Neural progenitor cell (in vitro differentiated cells): ENCODE measurements around the gene SNX30. TPM values are rescaled to one million over a fixed set of nuclear protein-coding genes. Genes with fewer than 3 reads are reported as not detected.

Experiments
- DNase-seq: peaks from one replicate; pipeline ENCODE4 v3.0.0-alpha.2; 2016; ENCODE audit warnings: low spot score
- H2AFZ ChIP-seq: fragments of 200-600 bp; sonication (generic); replicated peaks from 2 replicates; pipeline ENCODE4 v1.6.1; 2016; ENCODE audit warnings: antibody characterized with exemption
- H3F3A ChIP-seq: fragments of 200-600 bp; sonication (generic); 2 replicates; pipeline ENCODE4 v1.6.1; 2016; ENCODE audit warnings: antibody characterized with exemption, low read depth
- H3K27ac ChIP-seq: fragments of 200-600 bp; sonication (generic); 2 replicates; pipeline ENCODE4 v1.5.1; 2016; ENCODE audit warnings: mild to moderate bottlenecking
- H3K27me3 ChIP-seq: fragments of 200-600 bp; sonication (generic); 2 replicates; pipeline ENCODE4 v1.6.1; 2016; ENCODE audit warnings: mild to moderate bottlenecking, moderate library complexity
- H3K36me3 ChIP-seq: fragments of 200-600 bp; sonication (generic); 2 replicates; pipeline ENCODE4 v1.5.1; 2016
- H3K4me1 ChIP-seq: fragments of 200-600 bp; sonication (generic); 2 replicates; pipeline ENCODE4 v1.6.1; 2016; ENCODE audit warnings: mixed run types
- H3K4me2 ChIP-seq: fragments of 200-600 bp; sonication (generic); 2 replicates; pipeline ENCODE4 v1.6.1; 2016
- H3K4me3 ChIP-seq: fragments of 200-600 bp; sonication (generic); 2 replicates; pipeline ENCODE4 v1.5.1; 2016
- H3K79me2 ChIP-seq: fragments of 200-600 bp; sonication (generic); 2 replicates; pipeline ENCODE4 v1.6.1; 2016; ENCODE audit warnings: low read depth
- H3K9ac ChIP-seq: fragments of 200-600 bp; sonication (generic); 2 replicates; pipeline ENCODE4 v1.6.1; 2016
- H3K9me3 ChIP-seq: fragments of 200-600 bp; sonication (generic); 2 replicates; pipeline ENCODE4 v1.5.1; 2016; ENCODE audit warnings: low read depth
- H4K20me1 ChIP-seq: fragments of 200-600 bp; sonication (generic); 2 replicates; pipeline ENCODE4 v1.6.1; 2016; ENCODE audit warnings: low read depth
- H3K27ac Mint-ChIP-seq: 3 replicates; pipeline ENCODE4 v1.8.0; 2021; ENCODE audit warnings: mixed read lengths
- H3K27me3 Mint-ChIP-seq: 2 replicates; pipeline ENCODE4 v1.8.0; 2022; ENCODE audit warnings: low read depth, mild to moderate bottlenecking, inconsistent platforms, moderate library complexity, mixed read lengths; ENCODE audit not compliant: insufficient read depth
- H3K36me3 Mint-ChIP-seq: 3 replicates; pipeline ENCODE4 v1.8.0; 2021; ENCODE audit warnings: mixed read lengths
- H3K4me1 Mint-ChIP-seq: 3 replicates; pipeline ENCODE4 v1.8.0; 2021; ENCODE audit warnings: mixed read lengths
- H3K4me3 Mint-ChIP-seq: 3 replicates; pipeline ENCODE4 v1.8.0; 2021; ENCODE audit warnings: mild to moderate bottlenecking, moderate library complexity, mixed read lengths
- H3K9me3 Mint-ChIP-seq: 3 replicates; pipeline ENCODE4 v1.8.0; 2020; ENCODE audit warnings: mixed read lengths
- CTCF ChIP-seq: fragments of 200-600 bp; sonication (generic); IDR thresholded peaks from 2 replicates; pipeline ENCODE4 v1.5.1; 2017; ENCODE audit warnings: antibody characterized with exemption, mild to moderate bottlenecking
- EZH2 ChIP-seq: fragments of 200-600 bp; sonication (generic); IDR thresholded peaks from 2 replicates; pipeline ENCODE4 v1.6.1; 2017; ENCODE audit warnings: antibody characterized with exemption, mild to moderate bottlenecking, moderate library complexity
- EZH2phosphoT487 ChIP-seq: fragments of 200-600 bp; sonication (generic); IDR thresholded peaks from 2 replicates; pipeline ENCODE4 v1.6.1; 2017; ENCODE audit warnings: antibody characterized with exemption
- total RNA-seq: library from RNA; depleted of rRNA; stranded (reverse); fragments of >200 nt; gene quantifications from 2 replicates; pipeline ENCODE4 v1.2.3, GENCODE V29; 2015; ENCODE audit warnings: low replicate concordance

Gene SNX30
- total RNA-seq, 1 donor from 2014 or later = 19.9 TPM

- Mint-ChIP-seq H3K27ac (no peak overlapping the region), H3K4me1 (no peaks in the 10 kb centered on the region), H3K4me3 (no peak overlapping the region), H3K36me3 (no peaks in the 10 kb centered on the region), H3K27me3 (peaks cover 3% of the 10 kb centered on the region), H3K9me3 (no peaks in the 10 kb centered on the region)
- H2AFZ ChIP-seq = no peak overlapping the region
- H3K9ac ChIP-seq = no peak overlapping the region
- H3K27ac ChIP-seq = no peak overlapping the region
- H3K4me3 ChIP-seq = no peak overlapping the region
- no peaks in the 10 kb centered on the region for H3K9me3 ChIP-seq
- H3K4me1 ChIP-seq = no peaks in the 10 kb centered on the region
- no peaks in the 10 kb centered on the region for H3K27me3 ChIP-seq
- no peak overlapping the region for H3K4me2 ChIP-seq
- H3K79me2 ChIP-seq = no peaks in the 10 kb centered on the region
- no peaks in the 10 kb centered on the region for H3F3A ChIP-seq
- no peak for TF ChIP-seq EZH2
- no peak for TF ChIP-seq EZH2phosphoT487
- no peak for TF ChIP-seq CTCF
- DNase-seq = no peak
- no peaks in the 10 kb centered on the region for H3K36me3 ChIP-seq
- H4K20me1 ChIP-seq = no peaks in the 10 kb centered on the region
These were observed 24.6 kb upstream of the SNX30 start for GRCh38 chr9:112725961-112726360.

GRCh38 chr9:112726428-112726827 is 24.1 kb upstream of the SNX30 start:
- H3K79me2 ChIP-seq = no peaks in the 10 kb centered on the region
- H3K27me3 Mint-ChIP-seq = peaks cover 5% of the 10 kb centered on the region
- no peaks in the 10 kb centered on the region for H3K4me1 ChIP-seq
- H4K20me1 ChIP-seq = no peaks in the 10 kb centered on the region
- no peak overlapping the region for H3K4me3 Mint-ChIP-seq
- no peaks in the 10 kb centered on the region for H3K9me3 ChIP-seq
- H3K27ac Mint-ChIP-seq = no peak overlapping the region
- no peak overlapping the region for H3K9ac ChIP-seq
- no peaks in the 10 kb centered on the region for H3K36me3 ChIP-seq
- H3K4me1 Mint-ChIP-seq = no peaks in the 10 kb centered on the region
- DNase-seq = no peak
- no peak overlapping the region for H3K27ac ChIP-seq
- no peaks in the 10 kb centered on the region for H3K36me3 Mint-ChIP-seq
- H3K4me2 ChIP-seq = no peak overlapping the region
- H3F3A ChIP-seq = no peaks in the 10 kb centered on the region
- no peaks in the 10 kb centered on the region for H3K9me3 Mint-ChIP-seq
- no peak overlapping the region for H3K4me3 ChIP-seq
- H2AFZ ChIP-seq = no peak overlapping the region
- no peak for TF ChIP-seq EZH2
- TF ChIP-seq CTCF = no peak
- no peak for TF ChIP-seq EZH2phosphoT487
- no peaks in the 10 kb centered on the region for H3K27me3 ChIP-seq

GRCh38 chr9:112728401-112728800 is 22.2 kb upstream of the SNX30 start:
- Mint-ChIP-seq H3K4me3 (no peak overlapping the region), H3K4me1 (no peaks in the 10 kb centered on the region), H3K36me3 (no peaks in the 10 kb centered on the region), H3K27ac (no peak overlapping the region), H3K27me3 (peaks cover 5% of the 10 kb centered on the region), H3K9me3 (no peaks in the 10 kb centered on the region)
- no peak overlapping the region for H3K4me2 ChIP-seq
- H3K27ac ChIP-seq = no peak overlapping the region
- H2AFZ ChIP-seq = no peak overlapping the region
- no peaks in the 10 kb centered on the region for H3K79me2 ChIP-seq
- H3F3A ChIP-seq = no peaks in the 10 kb centered on the region
- no peak for DNase-seq
- H3K9ac ChIP-seq = no peak overlapping the region
- H3K4me3 ChIP-seq = no peak overlapping the region
- TF ChIP-seq EZH2phosphoT487 (no peak), CTCF (no peak), EZH2 (no peak)
- no peaks in the 10 kb centered on the region for H4K20me1 ChIP-seq
- no peaks in the 10 kb centered on the region for H3K36me3 ChIP-seq
- no peaks in the 10 kb centered on the region for H3K27me3 ChIP-seq
- no peaks in the 10 kb centered on the region for H3K9me3 ChIP-seq
- H3K4me1 ChIP-seq = no peaks in the 10 kb centered on the region
